SKM-1 (cell line): ENCODE measurements around the gene SLC9A7.

Experiments used
- DNase-seq: peaks from one replicate; lab custom pipeline; 2025; ENCODE audit not compliant: unreplicated experiment; lab: John Stamatoyannopoulos, UW

The SLC9A7 gene

GRCh38 chrX:46611658-46612362 lies 147.1 kb downstream of the SLC9A7 start:
- no peak for DNase-seq

- DNase-seq, result no peak
Observed at GRCh38 chrX:46610070-46610658, 148.8 kb downstream of the SLC9A7 start.

- no peak for DNase-seq
Observed at GRCh38 chrX:46607916-46608315, 151.0 kb downstream of the SLC9A7 start.

GRCh38 chrX:46602468-46603102 lies 156.3 kb downstream of the SLC9A7 start:
- DNase-seq, result no peak

GRCh38 chrX:46601283-46601682 lies 157.6 kb downstream of the SLC9A7 start:
- DNase-seq, result no peak

GRCh38 chrX:46599051-46599560 lies 159.8 kb downstream of the SLC9A7 start:
- no peak for DNase-seq

- DNase-seq, result no peak
Observed at GRCh38 chrX:46597771-46598170, 161.1 kb downstream of the SLC9A7 start.

- no peak for DNase-seq
Observed at GRCh38 chrX:46597208-46597607, 161.7 kb downstream of the SLC9A7 start.

- no peak for DNase-seq
Observed at GRCh38 chrX:46595084-46595483, 163.8 kb downstream of the SLC9A7 start.

- no peak for DNase-seq
Observed at GRCh38 chrX:46589977-46590723, 168.8 kb downstream of the SLC9A7 start.

GRCh38 chrX:46588263-46588662 lies 170.7 kb downstream of the SLC9A7 start:
- DNase-seq, result no peak

GRCh38 chrX:46587753-46588171 lies 171.2 kb downstream of the SLC9A7 start:
- no peak for DNase-seq

GRCh38 chrX:46587158-46587557 lies 171.8 kb downstream of the SLC9A7 start:
- DNase-seq, result no peak

- no peak for DNase-seq
Observed at GRCh38 chrX:46584736-46585135, 174.2 kb downstream of the SLC9A7 start.

GRCh38 chrX:46582966-46583365 lies 176.0 kb downstream of the SLC9A7 start:
- DNase-seq, result no peak

- no peak for DNase-seq
Observed at GRCh38 chrX:46582325-46582724, 176.6 kb downstream of the SLC9A7 start.

GRCh38 chrX:46580613-46581012 lies 178.3 kb downstream of the SLC9A7 start:
- DNase-seq, result no peak

GRCh38 chrX:46579250-46579649 lies 179.7 kb downstream of the SLC9A7 start:
- no peak for DNase-seq

GRCh38 chrX:46577221-46578005 lies 181.5 kb downstream of the SLC9A7 start:
- no peak for DNase-seq

GRCh38 chrX:46576458-46576857 lies 182.5 kb downstream of the SLC9A7 start:
- DNase-seq, result no peak

- no peak for DNase-seq
Observed at GRCh38 chrX:46575991-46576392, 182.9 kb downstream of the SLC9A7 start.
